GM12878 (cell line): ENCODE data around the gene FAM222A. TPM values are rescaled to one million over a fixed set of nuclear protein-coding genes. Genes with fewer than 3 reads are reported as not detected.

ENCODE experiments used
- ATAC-seq: fragments of 200-7000 bp; cut with Tn5 transposase; 3 replicates; pipeline ENCODE4 v1.9.1; 2020; ENCODE audit warnings: mild to moderate bottlenecking, moderate library complexity
- BruUV-seq: library from RNA; stranded (reverse); fragments of 400-500 nt; replicated peaks from 2 replicates; lab custom pipeline; 2021; lab: Mats Ljungman, UMichigan
- CTCF ChIA-PET: fragments of 300-600 bp; sonication (Branson Sonifier 250); formaldehyde crosslinking; extraction: SDS; loops from one replicate; lab custom pipeline; 2021; ENCODE audit warnings: inconsistent platforms; lab: Yijun Ruan, JAX
- POLR2A ChIA-PET: fragments of 350-600 bp; formaldehyde crosslinking; extraction: SDS; loops from one replicate; lab custom pipeline; 2021; ENCODE audit warnings: inconsistent platforms; lab: Charles Lee
- RAD21 ChIA-PET: fragments of 300-600 bp; sonication (Branson Sonifier 250); formaldehyde crosslinking; loops from one replicate; lab custom pipeline; 2023; ENCODE audit warnings: antibody characterized with exemption; ENCODE audit not compliant: unreplicated experiment; lab: Charles Lee
- SMC1A ChIA-PET: fragments of 300-600 bp; sonication (Branson Sonifier 250); formaldehyde crosslinking; loops from one replicate; lab custom pipeline; 2023; ENCODE audit not compliant: unreplicated experiment, uncharacterized antibody; lab: Charles Lee
- DNase-seq: peaks from one replicate; pipeline ENCODE4 v3.0.0-alpha.2; 2011; ENCODE audit warnings: low read depth, low spot score
- FAIRE-seq: peaks from 3 replicates; lab custom pipeline; 2011; peaks lifted over from hg19 to GRCh38; lab: Jason Lieb, UNC
- H2AFZ ChIP-seq: 2 replicates; pipeline ENCODE4 v1.6.0; 2011; ENCODE audit warnings: low read depth, low read length, control low read depth; ENCODE audit not compliant: control insufficient read depth
- H3K27ac ChIP-seq: 2 replicates; pipeline ENCODE4 v1.5.1; 2011; ENCODE audit warnings: control low read depth; ENCODE audit not compliant: control insufficient read depth, insufficient read depth
- H3K27me3 ChIP-seq, 2 experiments: replicated peaks in 1 of 2; 2 replicates each; pipeline versions ENCODE4 v1.6.0 to v1.6.1; 2011; ENCODE audit warnings: low read length in 1 of 2; ENCODE audit not compliant: control insufficient read depth in 2 of 2, insufficient read depth in 2 of 2
- H3K36me3 ChIP-seq, 2 experiments: 2 replicates each; pipeline ENCODE4 v1.5.1; 2011; ENCODE audit warnings: low read length in 1 of 2; ENCODE audit not compliant: control insufficient read depth in 2 of 2, insufficient read depth in 2 of 2
- H3K4me1 ChIP-seq: 2 replicates; pipeline ENCODE4 v1.6.1; 2011; ENCODE audit warnings: mild to moderate bottlenecking, low read length, moderate library complexity, mixed read lengths; ENCODE audit not compliant: control insufficient read depth, insufficient read depth
- H3K4me2 ChIP-seq: 2 replicates; pipeline ENCODE4 v1.6.0; 2011; ENCODE audit warnings: control low read depth; ENCODE audit not compliant: control insufficient read depth, insufficient read depth
- H3K4me3 ChIP-seq: fragments of 200-600 bp; sonication (generic); 2 replicates; pipeline ENCODE4 v1.5.1; 2016
- H3K79me2 ChIP-seq: 2 replicates; pipeline ENCODE4 v1.6.0; 2011; ENCODE audit warnings: low read length; ENCODE audit not compliant: control insufficient read depth, insufficient read depth
- H3K9ac ChIP-seq: 2 replicates; pipeline ENCODE4 v1.8.0; 2011; ENCODE audit warnings: low read length, control low read depth, mixed read lengths; ENCODE audit not compliant: control insufficient read depth, insufficient read depth
- H3K9me3 ChIP-seq: replicated peaks from 3 replicates; pipeline ENCODE4 v1.5.1; 2011; ENCODE audit warnings: mild to moderate bottlenecking, low read length; ENCODE audit not compliant: control insufficient read depth, insufficient read depth
- H4K20me1 ChIP-seq: 2 replicates; pipeline ENCODE4 v1.6.0; 2011; ENCODE audit not compliant: control insufficient read depth, insufficient read depth
- DPF2 ChIP-seq: fragments of 450-650 bp; IDR thresholded peaks from 2 replicates; pipeline ENCODE4 v1.6.1; 2017; ENCODE audit warnings: mild to moderate bottlenecking
- FOS ChIP-seq: IDR thresholded peaks from 3 replicates; pipeline ENCODE4 v1.6.1; 2011; ENCODE audit warnings: borderline replicate concordance; ENCODE audit not compliant: insufficient read length; ENCODE audit errors: extremely low read depth
- IRF5 ChIP-seq: fragments of 450-650 bp; IDR thresholded peaks from 2 replicates; pipeline ENCODE4 v1.6.1; 2017; ENCODE audit warnings: borderline replicate concordance
- KLF5 ChIP-seq: fragments of 450-650 bp; IDR thresholded peaks from 2 replicates; pipeline ENCODE4 v1.6.1; 2014; ENCODE audit warnings: mild to moderate bottlenecking; ENCODE audit not compliant: partially characterized antibody
- NBN ChIP-seq: fragments of 450-650 bp; IDR thresholded peaks from 2 replicates; pipeline ENCODE4 v1.6.1; 2016
- PAX8 ChIP-seq: fragments of 450-650 bp; IDR thresholded peaks from 2 replicates; pipeline ENCODE4 v1.6.1; 2017; ENCODE audit warnings: mild to moderate bottlenecking, moderate library complexity
- POLR2A ChIP-seq: IDR thresholded peaks from 2 replicates; pipeline ENCODE4 v1.6.1; 2011; ENCODE audit warnings: low read depth, mild to moderate bottlenecking, low read length
- RCOR1 ChIP-seq: conservative IDR thresholded peaks from 2 replicates; pipeline ENCODE4 v1.6.1; 2012; ENCODE audit warnings: low read depth, low read length, improper control_type of control experiment
- RFX5 ChIP-seq: IDR thresholded peaks from 2 replicates; pipeline ENCODE4 v1.6.1; 2011; ENCODE audit warnings: low read depth, low read length, improper control_type of control experiment
- SIN3A ChIP-seq: IDR thresholded peaks from 2 replicates; pipeline ENCODE4 v1.6.1; 2012; ENCODE audit warnings: low read depth, low read length, improper control_type of control experiment
- SUZ12 ChIP-seq: fragments of 200-600 bp; sonication (generic); IDR thresholded peaks from one replicate; pipeline ENCODE4 v1.6.1; 2018; ENCODE audit warnings: antibody characterized with exemption, mild to moderate bottlenecking; ENCODE audit not compliant: unreplicated experiment
- ZBTB4 ChIP-seq: fragments of 450-650 bp; formaldehyde crosslinking; IDR thresholded peaks from 2 replicates; pipeline ENCODE4 v1.4.0; 2022; ENCODE audit warnings: mild to moderate bottlenecking, moderate library complexity
- ZNF592 ChIP-seq: fragments of 450-650 bp; IDR thresholded peaks from 2 replicates; pipeline ENCODE4 v1.6.1; 2017; ENCODE audit warnings: mild to moderate bottlenecking, moderate library complexity
- WGBS: methylation state at CpG from one replicate; pipeline ENCODE4 v1.1.6; 2016; ENCODE audit warnings: low lambda C conversion rate; ENCODE audit not compliant: insufficient replicate concordance, insufficient coverage; ENCODE audit errors: missing lambda C conversion rate; 5-methylcytosine and 5-hydroxymethylcytosine counted together
- in situ Hi-C: fragments of 300-500 bp; cut with MboI; formaldehyde crosslinking; loops from 9 replicates; pipeline ENCODE4 v1.14.3; 2018; ENCODE audit warnings: mixed read lengths
- intact Hi-C: fragments of 100-400 bp; cut with micrococcal nuclease; formaldehyde crosslinking; loops from one replicate; pipeline ENCODE4 v1.14.2; 2022; ENCODE audit not compliant: unreplicated experiment
- polyA plus RNA-seq, 11 experiments: library from polyadenylated mRNA; depleted of rRNA in 4 of 11; unstranded in 6 of 11; stranded (reverse) in 5 of 11; fragments of >200 nt; fragmentation: Nextera tagmentation in 4 of 11; fragmentation: Illumina TruSeq in 1 of 11; extraction: Ambion mirVana in 4 of 11; extraction: Trizol in 1 of 11; gene quantifications; 1 replicate in 1 of 11; 2 replicates in 10 of 11; pipeline versions ENCODE4 v1.2.1 to v1.2.3, GENCODE V29; 2011 to 2016; ENCODE audit warnings: inconsistent platforms in 2 of 11, missing spikeins in 2 of 11, low read depth in 1 of 11
- total RNA-seq, 4 experiments: library from RNA; depleted of rRNA in 3 of 4; stranded (reverse); fragments of >200 nt in 3 of 4; fragmentation: Illumina TruSeq in 1 of 4; extraction: Trizol in 1 of 4; gene quantifications; 2 replicates each; pipeline versions ENCODE4 v1.2.1 to v1.2.3, GENCODE V29; 2013 to 2021
- TF ChIP-seq, protein P1 (sequence below): fragments of 450-650 bp; IDR thresholded peaks from 2 replicates; pipeline ENCODE4 v1.6.1; 2014; ENCODE audit warnings: mild to moderate bottlenecking

Gene FAM222A
- total and polyA plus RNA-seq, 10 of the 15 experiments (the other 5 are each of a cell fraction or from before 2014, with no cell fraction given): 0.04 to 0.49 (median 0.14) TPM; not detected in 3

GRCh38 chr12:109773384-109774011, 59.9 kb downstream of the FAM222A start:
- intact Hi-C loops (no loop called here), in situ Hi-C loops (no loop called here)
- H3K9ac ChIP-seq: no peak overlapping the region
- no peak overlapping the region for H3K27ac ChIP-seq
- H4K20me1 ChIP-seq: no peaks in the 10 kb centered on the region
- no peaks in the 10 kb centered on the region for H3K27me3 ChIP-seq
- ChIA-PET RAD21 (interaction anchor here (1.1 to 2.6 kb wide), 3 partner anchors 176 to 340 kb away, joined by 3 to 16 read pairs (median 6); no protein-coding TSS in a partner anchor), SMC1A (no interaction called here), POLR2A (no interaction called here), CTCF (interaction anchor here (0.6 to 5.4 kb wide), 6 partner anchors 72 to 293 kb away, joined by 3 to 56 read pairs (median 5); no protein-coding TSS in a partner anchor)
- no peaks in the 10 kb centered on the region for H3K36me3 ChIP-seq
- 25% methylated on average over 21 of the region's 21 CpGs for WGBS
- no peaks in the 10 kb centered on the region for H3K9me3 ChIP-seq
- BruUV-seq: no TSS peak
- FAIRE-seq (no peak), ATAC-seq (no peak), DNase-seq (no peak)
- no peak overlapping the region for H3K4me3 ChIP-seq
- H3K4me2 ChIP-seq: no peak overlapping the region
- no peak overlapping the region for H2AFZ ChIP-seq
- no peaks in the 10 kb centered on the region for H3K4me1 ChIP-seq
- no peaks in the 10 kb centered on the region for H3K79me2 ChIP-seq
- TF ChIP-seq, protein P1, sequence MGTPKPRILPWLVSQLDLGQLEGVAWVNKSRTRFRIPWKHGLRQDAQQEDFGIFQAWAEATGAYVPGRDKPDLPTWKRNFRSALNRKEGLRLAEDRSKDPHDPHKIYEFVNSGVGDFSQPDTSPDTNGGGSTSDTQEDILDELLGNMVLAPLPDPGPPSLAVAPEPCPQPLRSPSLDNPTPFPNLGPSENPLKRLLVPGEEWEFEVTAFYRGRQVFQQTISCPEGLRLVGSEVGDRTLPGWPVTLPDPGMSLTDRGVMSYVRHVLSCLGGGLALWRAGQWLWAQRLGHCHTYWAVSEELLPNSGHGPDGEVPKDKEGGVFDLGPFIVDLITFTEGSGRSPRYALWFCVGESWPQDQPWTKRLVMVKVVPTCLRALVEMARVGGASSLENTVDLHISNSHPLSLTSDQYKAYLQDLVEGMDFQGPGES: no peak
- TF ChIP-seq RCOR1: no peak
- TF ChIP-seq POLR2A: no peak
- TF ChIP-seq SIN3A: no peak
- TF ChIP-seq NBN: no peak
- no peak for TF ChIP-seq FOS
- TF ChIP-seq KLF5: no peak
- no peak for TF ChIP-seq ZNF592
- TF ChIP-seq SUZ12: no peak
- TF ChIP-seq DPF2: no peak
- no peak for TF ChIP-seq PAX8
- no peak for TF ChIP-seq IRF5
- TF ChIP-seq ZBTB4 (CRISPR knock-in tag): no peak
- TF ChIP-seq RFX5: no peak
